Mesendoderm (in vitro differentiated cells): Measurements from ENCODE around the gene SRCIN1. TPM values are rescaled to one million over a fixed set of nuclear protein-coding genes. Genes with fewer than 3 reads are reported as not detected.
"Not testable (repeated sequence)": the region's sequence is repeated elsewhere in the genome, so short reads cannot be mapped to it uniquely, and the experiment has no call there.

ENCODE experiments used
- DNase-seq: peaks from one replicate; pipeline ENCODE4 v3.0.0; 2013
- H2AK5ac ChIP-seq: 2 replicates; pipeline ENCODE4 v1.6.1; 2013; ENCODE audit warnings: low read length, inconsistent platforms
- H2BK120ac ChIP-seq: 2 replicates; pipeline ENCODE4 v1.6.1; 2013; ENCODE audit warnings: low read depth, mild to moderate bottlenecking, low read length, moderate library complexity, mixed read lengths
- H2BK15ac ChIP-seq: replicated peaks from 2 replicates; pipeline ENCODE4 v1.6.1; 2013; ENCODE audit warnings: low read depth, mild to moderate bottlenecking, moderate library complexity
- H2BK5ac ChIP-seq: 2 replicates; pipeline ENCODE4 v1.6.1; 2013; ENCODE audit warnings: low read length, inconsistent platforms
- H3K18ac ChIP-seq: 2 replicates; pipeline ENCODE4 v1.6.1; 2013; ENCODE audit warnings: mild to moderate bottlenecking, low read length, mixed read lengths
- H3K23ac ChIP-seq: one replicate; pipeline ENCODE4 v1.6.1; 2013; ENCODE audit warnings: low read length
- H3K27ac ChIP-seq: 2 replicates; pipeline ENCODE4 v1.5.1; 2013; ENCODE audit warnings: low read depth, mild to moderate bottlenecking, inconsistent platforms, low read length, moderate library complexity
- H3K27me3 ChIP-seq: 2 replicates; pipeline ENCODE4 v1.6.1; 2013; ENCODE audit warnings: low read length, control low read depth, mild to moderate bottlenecking, inconsistent platforms; ENCODE audit not compliant: insufficient read depth, poor library complexity
- H3K36me3 ChIP-seq: 2 replicates; pipeline ENCODE4 v1.6.1; 2013; ENCODE audit warnings: low read length, inconsistent platforms; ENCODE audit not compliant: control insufficient read depth, insufficient read depth
- H3K4ac ChIP-seq: one replicate; pipeline ENCODE4 v1.6.1; 2013; ENCODE audit warnings: low read depth, mild to moderate bottlenecking, low read length, moderate library complexity
- H3K4me1 ChIP-seq: 2 replicates; pipeline ENCODE4 v1.6.1; 2013; ENCODE audit warnings: low read depth, low read length, inconsistent platforms; ENCODE audit not compliant: control insufficient read depth
- H3K4me2 ChIP-seq: 2 replicates; pipeline ENCODE4 v1.6.1; 2013; ENCODE audit warnings: low read length
- H3K4me3 ChIP-seq: 2 replicates; pipeline ENCODE4 v1.5.1; 2013; ENCODE audit warnings: mild to moderate bottlenecking, low read length
- H3K56ac ChIP-seq: one replicate; pipeline ENCODE4 v1.6.1; 2013; ENCODE audit warnings: low read length
- H3K79me1 ChIP-seq: 2 replicates; pipeline ENCODE4 v1.6.1; 2013; ENCODE audit warnings: low read length, inconsistent platforms
- H3K79me2 ChIP-seq: 2 replicates; pipeline ENCODE4 v1.6.1; 2013; ENCODE audit warnings: mild to moderate bottlenecking, low read length; ENCODE audit not compliant: control insufficient read depth, insufficient read depth
- H3K9ac ChIP-seq: 2 replicates; pipeline ENCODE4 v1.6.1; 2013; ENCODE audit warnings: low read length, inconsistent platforms
- H4K5ac ChIP-seq: one replicate; pipeline ENCODE4 v1.6.1; 2013; ENCODE audit warnings: low read length
- H4K8ac ChIP-seq: one replicate; pipeline ENCODE4 v1.6.1; 2013; ENCODE audit warnings: low read depth, mild to moderate bottlenecking, control low read depth, low read length, moderate library complexity
- WGBS: extraction: QIAGEN DNeasy Blood & Tissue Kit; methylation state at CpG from one replicate; pipeline ENCODE4 v1.1.7; 2013; ENCODE audit warnings: low lambda C conversion rate, missing lambda C conversion rate; ENCODE audit not compliant: insufficient coverage; ENCODE audit errors: extremely low coverage; 5-methylcytosine and 5-hydroxymethylcytosine counted together
- polyA plus RNA-seq, 2 experiments: library from polyadenylated mRNA; stranded (reverse); fragments of 200-250 nt; gene quantifications; one replicate each; pipeline ENCODE4 v1.2.3, GENCODE V29; 2013

SRCIN1 gene
- polyA plus RNA-seq (2013, experiment 1 of 2) = 1.5 TPM
- polyA plus RNA-seq (2013, experiment 2 of 2) = 0.97 TPM

DNA sequence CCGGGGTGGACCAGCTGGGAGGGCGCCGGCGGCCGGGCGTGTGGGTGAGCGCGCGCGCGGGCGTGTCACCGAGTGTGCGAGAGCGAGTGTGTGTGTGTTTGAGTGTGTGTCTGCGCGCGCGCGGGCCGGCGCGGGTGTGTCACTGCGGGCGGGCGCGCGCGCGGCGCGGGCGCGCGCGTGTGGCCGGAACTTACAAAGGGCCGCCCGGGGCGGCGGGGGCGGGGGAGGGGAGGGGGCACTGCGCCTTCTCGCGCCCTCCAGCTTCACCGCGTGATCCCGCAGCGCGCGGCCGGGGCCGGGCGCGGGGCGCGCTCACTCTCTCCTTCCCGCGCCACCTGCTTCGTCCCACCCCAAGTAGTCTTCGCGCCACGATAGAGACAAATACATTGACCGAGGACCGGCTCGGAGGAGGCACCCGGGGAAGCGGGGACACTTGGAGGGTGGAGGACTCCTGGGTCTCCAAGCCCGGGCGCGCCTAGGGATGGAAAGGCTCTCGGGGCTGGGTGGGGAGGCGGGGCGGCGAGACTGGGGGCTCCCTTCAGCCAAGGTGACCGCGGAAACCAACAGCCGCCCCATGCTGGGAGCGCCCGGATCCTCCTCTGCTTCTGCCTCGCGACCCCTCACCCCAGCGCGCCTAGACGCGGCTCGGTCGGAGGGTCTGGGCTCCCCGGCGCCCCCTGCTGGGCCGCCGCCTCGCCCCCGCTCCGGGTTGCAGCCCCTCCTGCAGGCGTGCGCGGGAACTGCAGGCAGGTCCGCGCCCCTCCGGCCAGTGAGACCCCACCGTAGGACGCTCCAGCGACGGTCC, at the start of gene SRCIN1:
Gene SRCIN1, minus strand, starts transcription at position 112 of the 805 bp plus-strand sequence. CDS start 247 bp downstream, outside the sequence.
- H3K36me3 ChIP-seq = no peaks in the 10 kb centered on the region
- no peak within 1 kb of the TSS for H2AK5ac ChIP-seq
- peak within 1 kb of the TSS; percentile 34 for H3K9ac ChIP-seq
- H3K79me1 ChIP-seq = no peaks in the 10 kb centered on the region
- H3K4ac ChIP-seq = no peak within 1 kb of the TSS
- H3K4me3 ChIP-seq = peak within 1 kb of the TSS; percentile 27
- H3K18ac ChIP-seq = peak within 1 kb of the TSS; percentile 24
- no peaks in the 10 kb centered on the region for H3K79me2 ChIP-seq
- H4K5ac ChIP-seq = no peak within 1 kb of the TSS
- H3K23ac ChIP-seq = no peak within 1 kb of the TSS
- H4K8ac ChIP-seq = no peak within 1 kb of the TSS
- no peak within 1 kb of the TSS for H2BK120ac ChIP-seq
- H2BK5ac ChIP-seq = no peak within 1 kb of the TSS
- H3K27ac ChIP-seq = no peak within 1 kb of the TSS
- H3K4me1 ChIP-seq = peaks cover 11% of the 10 kb centered on the region
- DNase-seq = peak; percentile 75
- H3K27me3 ChIP-seq = peaks cover 3% of the 10 kb centered on the region
- H3K56ac ChIP-seq = peak within 1 kb of the TSS; percentile 67
- no peak within 1 kb of the TSS for H2BK15ac ChIP-seq
- peak within 1 kb of the TSS; percentile 77 for H3K4me2 ChIP-seq
- no CpG with 5 or more reads among the region's 105 CpGs for WGBS

GRCh38 chr17:38654411-38655398, 49.0 kb upstream of the SRCIN1 start:
- Histone ChIP-seq H4K5ac (no peak overlapping the region), H3K4me3 (no peak overlapping the region), H3K79me1 (no peaks in the 10 kb centered on the region), H3K79me2 (no peaks in the 10 kb centered on the region), H2AK5ac (no peak overlapping the region), H2BK5ac (no peak overlapping the region), H3K56ac (no peak overlapping the region), H3K4ac (no peak overlapping the region), H2BK120ac (no peak overlapping the region), H2BK15ac (no peak overlapping the region), H3K27ac (no peak overlapping the region), H3K27me3 (no peaks in the 10 kb centered on the region), H3K23ac (no peak overlapping the region), H4K8ac (no peak overlapping the region), H3K18ac (no peak overlapping the region), H3K4me2 (no peak overlapping the region), H3K4me1 (no peaks in the 10 kb centered on the region), H3K36me3 (no peaks in the 10 kb centered on the region), H3K9ac (no peak overlapping the region)
- DNase-seq = no peak
- WGBS = no CpG with 5 or more reads among the region's 21 CpGs

DNA sequence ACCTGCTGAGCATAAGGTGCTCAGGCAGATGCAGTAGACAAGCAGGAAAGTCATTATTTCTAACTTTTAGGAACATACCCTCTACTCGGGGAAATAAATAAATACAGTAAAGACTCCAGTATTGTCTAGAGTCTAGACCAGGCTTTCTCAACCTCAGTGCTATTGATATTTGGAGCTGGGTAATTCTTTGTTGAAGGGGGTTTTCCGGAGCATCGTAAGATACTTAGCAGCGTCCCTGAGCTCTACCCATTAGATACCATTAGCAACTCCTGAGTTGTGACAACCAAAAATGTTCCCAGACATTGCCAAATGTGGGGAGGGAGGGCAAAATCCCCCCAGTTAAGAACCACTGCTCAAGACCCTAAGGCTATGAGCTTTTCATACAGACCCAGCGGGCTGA, 47.9 kb upstream of the SRCIN1 start:
- H2BK120ac ChIP-seq = no peak overlapping the region
- no peak overlapping the region for H3K27ac ChIP-seq
- no peak overlapping the region for H2BK5ac ChIP-seq
- no peaks in the 10 kb centered on the region for H3K4me1 ChIP-seq
- H4K8ac ChIP-seq = no peak overlapping the region
- WGBS = no CpG with 5 or more reads among the region's 5 CpGs
- H3K56ac ChIP-seq = no peak overlapping the region
- H3K18ac ChIP-seq = no peak overlapping the region
- H2AK5ac ChIP-seq = no peak overlapping the region
- H3K4me2 ChIP-seq = no peak overlapping the region
- H3K79me1 ChIP-seq = no peaks in the 10 kb centered on the region
- H3K36me3 ChIP-seq = no peaks in the 10 kb centered on the region
- no peak overlapping the region for H4K5ac ChIP-seq
- no peak overlapping the region for H3K4ac ChIP-seq
- H3K9ac ChIP-seq = no peak overlapping the region
- H2BK15ac ChIP-seq = no peak overlapping the region
- H3K79me2 ChIP-seq = no peaks in the 10 kb centered on the region
- no peak overlapping the region for H3K23ac ChIP-seq
- H3K27me3 ChIP-seq = no peaks in the 10 kb centered on the region
- no peak for DNase-seq
- no peak overlapping the region for H3K4me3 ChIP-seq

DNA sequence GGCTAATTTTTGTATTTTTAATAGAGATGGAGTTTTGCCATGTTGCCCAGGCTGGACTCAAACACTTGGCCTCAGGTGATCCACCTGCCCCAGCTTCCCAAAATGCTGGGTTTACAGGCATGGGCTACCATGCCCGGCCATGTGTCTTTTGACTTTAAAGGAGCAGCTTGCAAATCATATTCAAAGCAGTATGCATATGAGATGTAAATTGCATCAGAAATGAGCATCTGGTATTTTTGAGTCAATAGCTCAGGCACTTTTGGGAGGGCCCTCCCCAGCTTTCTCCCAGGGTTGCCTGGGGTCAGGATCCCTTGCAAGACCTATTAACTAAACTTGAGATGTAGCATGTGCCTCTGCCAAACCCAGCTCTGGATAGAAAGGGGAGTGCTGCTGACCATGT, 47.5 kb upstream of the SRCIN1 start:
- no peak overlapping the region for H3K18ac ChIP-seq
- no peak overlapping the region for H3K9ac ChIP-seq
- no peak overlapping the region for H3K4ac ChIP-seq
- no peaks in the 10 kb centered on the region for H3K79me1 ChIP-seq
- H4K8ac ChIP-seq = no peak overlapping the region
- WGBS = no CpG with 5 or more reads among the region's 1 CpG
- no peak overlapping the region for H3K27ac ChIP-seq
- no peak overlapping the region for H2BK5ac ChIP-seq
- H2BK120ac ChIP-seq = no peak overlapping the region
- H3K36me3 ChIP-seq = no peaks in the 10 kb centered on the region
- no peaks in the 10 kb centered on the region for H3K27me3 ChIP-seq
- DNase-seq = no peak
- no peak overlapping the region for H3K4me2 ChIP-seq
- no peak overlapping the region for H3K4me3 ChIP-seq
- H4K5ac ChIP-seq = no peak overlapping the region
- no peak overlapping the region for H2AK5ac ChIP-seq
- no peak overlapping the region for H3K56ac ChIP-seq
- H3K23ac ChIP-seq = no peak overlapping the region
- H3K79me2 ChIP-seq = no peaks in the 10 kb centered on the region
- H3K4me1 ChIP-seq = no peaks in the 10 kb centered on the region
- H2BK15ac ChIP-seq = no peak overlapping the region

DNA sequence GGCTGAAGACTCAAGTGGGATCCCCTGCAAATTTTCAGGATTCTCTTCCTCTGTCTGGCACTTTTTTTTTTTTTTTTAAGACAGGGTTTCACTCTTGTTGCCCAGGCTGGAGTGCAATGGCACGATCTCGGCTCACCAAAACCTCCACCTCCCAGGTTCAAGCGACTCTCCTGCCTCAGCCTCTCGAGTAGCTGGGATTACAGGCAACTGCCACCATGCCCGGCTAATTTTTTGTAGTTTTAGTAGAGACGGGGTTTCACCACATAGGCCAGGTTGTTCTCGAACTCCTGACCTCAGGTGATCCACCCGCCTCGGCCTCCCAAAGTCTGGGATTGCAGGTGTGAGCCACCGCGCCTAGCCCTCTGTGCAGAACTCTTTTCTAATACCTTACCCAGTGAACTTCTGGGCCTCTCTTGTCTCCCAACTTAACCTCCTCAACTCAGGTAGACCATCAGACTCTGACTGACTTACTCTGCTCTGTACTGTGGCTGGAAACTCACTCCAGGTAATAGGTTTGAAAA, 45.0 kb upstream of the SRCIN1 start:
- not testable (repeated sequence) for H3K4me3 ChIP-seq, H2BK15ac ChIP-seq, H3K79me1 ChIP-seq, H3K56ac ChIP-seq, H2AK5ac ChIP-seq, H3K27ac ChIP-seq, H3K4me1 ChIP-seq, H3K9ac ChIP-seq, DNase-seq, H3K36me3 ChIP-seq, H2BK5ac ChIP-seq, H4K5ac ChIP-seq, H3K27me3 ChIP-seq, H3K4me2 ChIP-seq, H3K23ac ChIP-seq, H3K79me2 ChIP-seq, H4K8ac ChIP-seq, H3K4ac ChIP-seq, H3K18ac ChIP-seq, H2BK120ac ChIP-seq
- WGBS = no CpG with 5 or more reads among the region's 11 CpGs
